Activated CD4-positive, alpha-beta T cell treated with anti-CD3 and anti-CD28 coated beads for 48 hours (primary cell): Measurements from ENCODE around the gene AURKAIP1.
A peak's percentile ranks its signal among the peaks of the same experiment; 100 is the strongest.

Experiments used
- DNase-seq: peaks from one replicate; pipeline ENCODE4 v3.0.0-alpha.2; 2020

AURKAIP1 gene

DNA sequence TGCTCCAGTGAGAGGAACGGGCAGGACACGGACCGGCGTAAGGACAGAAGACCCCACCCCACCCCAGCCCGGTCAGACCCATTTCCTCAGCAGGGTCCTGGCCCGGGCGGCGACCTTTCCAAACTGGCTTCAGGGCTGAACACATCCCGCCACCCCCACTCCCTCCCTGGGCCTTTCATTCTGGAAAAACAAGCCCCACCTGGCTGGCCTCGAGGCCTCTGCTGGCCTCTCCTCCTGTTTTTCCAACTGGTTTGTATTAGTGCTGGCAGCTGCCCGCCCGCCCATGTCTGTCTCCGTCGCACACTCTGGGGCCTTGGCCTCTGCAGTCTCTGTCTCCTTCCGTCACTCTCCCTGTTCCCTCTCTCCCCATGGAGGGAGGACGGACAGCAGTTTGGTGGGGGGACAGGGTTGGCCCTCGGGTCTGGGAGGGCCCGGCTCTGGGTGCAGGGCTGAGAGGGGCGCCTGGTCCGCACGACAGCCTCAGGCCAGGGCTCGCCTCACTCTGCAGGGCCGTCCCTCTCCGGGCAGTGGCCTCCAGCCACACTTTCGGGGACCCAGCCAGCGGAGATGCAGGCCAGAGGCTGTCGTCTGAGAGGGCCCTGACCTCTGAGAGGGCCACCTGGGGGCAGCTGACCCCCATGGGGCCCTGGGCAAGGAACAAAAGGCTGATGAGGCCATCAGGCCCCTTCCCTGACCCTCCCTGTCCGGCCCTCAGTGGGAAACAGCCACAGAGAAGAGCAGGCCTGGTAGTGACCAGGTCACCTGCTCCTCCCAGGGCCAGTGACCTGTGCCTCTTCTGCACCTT, 15.1 kb downstream of the AURKAIP1 start:
- DNase-seq: no peak

- no peak for DNase-seq
Observed at GRCh38 chr1:1359308-1359663, 15.7 kb downstream of the AURKAIP1 start.

DNA sequence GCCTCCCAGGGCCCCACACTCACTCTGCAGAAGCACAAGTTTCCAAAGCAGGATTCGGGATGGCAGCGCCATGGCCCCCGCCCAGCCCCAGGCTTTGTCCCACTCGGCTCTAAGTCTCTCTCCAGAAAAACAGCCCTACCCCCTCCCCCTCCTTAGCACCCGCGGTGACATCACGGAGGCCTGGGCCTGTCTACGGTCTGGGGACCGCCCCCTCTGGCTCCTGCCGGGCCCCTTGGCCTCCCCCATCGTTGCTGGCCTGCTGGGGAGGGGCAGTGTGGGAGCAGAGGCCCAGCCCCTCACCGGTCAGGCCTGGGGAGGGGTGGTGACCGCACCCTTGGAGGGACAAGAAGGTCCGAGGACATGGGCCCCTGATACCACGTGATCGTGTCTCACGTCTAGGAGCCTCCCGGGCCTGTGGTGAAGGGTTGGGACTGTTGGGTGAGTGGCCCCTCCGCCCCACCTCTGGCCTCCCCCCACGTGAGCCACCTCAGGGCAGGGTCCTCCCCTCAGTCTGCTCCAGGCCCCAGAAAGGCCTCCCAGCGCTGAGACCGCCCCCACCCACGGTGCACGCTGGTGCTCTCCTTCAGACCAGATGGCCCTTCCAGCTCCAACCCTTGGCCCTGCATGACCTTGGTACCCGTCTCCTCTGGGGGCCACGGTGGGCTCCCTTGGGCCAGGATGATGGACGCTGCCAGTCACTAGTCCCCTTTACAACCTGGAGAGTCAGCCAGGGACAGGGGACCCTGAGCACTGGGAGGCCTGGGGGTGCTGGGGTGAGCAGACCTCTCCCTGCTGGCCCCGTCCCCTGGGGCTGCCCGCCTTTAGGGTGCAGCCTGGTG, 16.4 kb downstream of the AURKAIP1 start, which contains the start of gene MXRA8:
Gene MXRA8 (minus strand): TSS at position 123 of the 839 bp plus-strand sequence. CDS start 51 bp downstream, at position 72.
- peak; percentile 47 for DNase-seq

DNA sequence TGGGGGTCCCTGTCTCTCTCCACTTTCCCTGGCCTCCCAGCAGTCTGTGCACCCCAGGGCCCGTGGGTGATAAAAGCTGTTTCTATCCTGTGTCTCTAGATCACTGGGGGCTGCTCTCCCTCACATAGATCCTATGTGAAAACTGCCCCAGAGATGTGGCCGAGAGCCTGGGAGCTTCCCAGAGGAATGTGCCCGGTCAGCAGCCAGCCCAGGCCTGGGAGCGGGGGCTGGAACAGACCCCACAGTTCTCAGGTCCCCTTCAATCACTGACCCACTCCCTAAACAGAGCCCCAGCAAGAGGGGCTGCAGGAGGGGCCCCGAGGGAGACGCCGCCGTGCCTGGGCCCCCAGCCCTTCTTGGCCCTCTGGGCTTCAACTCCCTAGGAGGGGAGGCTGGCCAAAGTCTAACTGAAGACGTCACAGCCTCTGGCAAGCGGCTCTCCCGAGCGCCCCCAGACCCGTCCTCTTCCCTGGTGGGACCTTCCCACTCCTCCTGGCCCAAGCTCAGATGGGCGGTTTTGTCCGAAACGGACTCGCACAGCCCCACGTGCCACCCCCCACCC, 17.1 kb downstream of the AURKAIP1 start:
- no peak for DNase-seq

- DNase-seq: no peak
Observed at GRCh38 chr1:1356796-1357401, 18.1 kb downstream of the AURKAIP1 start.

- no peak for DNase-seq
Observed at GRCh38 chr1:1356166-1356795, 18.7 kb downstream of the AURKAIP1 start.

DNA sequence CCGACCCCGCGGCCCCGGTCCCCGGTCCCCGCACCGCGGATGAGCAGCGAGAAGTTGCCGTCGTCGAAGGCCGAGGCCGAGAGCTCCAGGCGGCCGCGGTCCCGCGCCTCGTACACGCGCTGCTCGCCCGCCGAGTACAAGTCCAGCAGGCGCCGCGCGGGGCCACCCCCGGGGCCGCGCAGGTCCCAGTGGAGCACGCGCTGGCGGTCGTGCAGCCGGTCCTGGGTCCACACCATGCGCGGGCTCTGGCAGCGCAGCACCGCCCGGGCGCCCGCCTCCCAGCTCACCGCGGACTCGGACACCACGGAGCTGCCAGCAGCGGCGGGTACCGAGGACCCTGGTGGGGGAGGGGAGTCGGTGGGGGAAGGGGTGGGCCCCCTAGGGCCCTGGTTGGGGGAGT, 19.6 kb downstream of the AURKAIP1 start:
- peak; percentile 43 for DNase-seq

GRCh38 chr1:1354271-1355247, 20.4 kb downstream of the AURKAIP1 start:
- no peak for DNase-seq

DNA sequence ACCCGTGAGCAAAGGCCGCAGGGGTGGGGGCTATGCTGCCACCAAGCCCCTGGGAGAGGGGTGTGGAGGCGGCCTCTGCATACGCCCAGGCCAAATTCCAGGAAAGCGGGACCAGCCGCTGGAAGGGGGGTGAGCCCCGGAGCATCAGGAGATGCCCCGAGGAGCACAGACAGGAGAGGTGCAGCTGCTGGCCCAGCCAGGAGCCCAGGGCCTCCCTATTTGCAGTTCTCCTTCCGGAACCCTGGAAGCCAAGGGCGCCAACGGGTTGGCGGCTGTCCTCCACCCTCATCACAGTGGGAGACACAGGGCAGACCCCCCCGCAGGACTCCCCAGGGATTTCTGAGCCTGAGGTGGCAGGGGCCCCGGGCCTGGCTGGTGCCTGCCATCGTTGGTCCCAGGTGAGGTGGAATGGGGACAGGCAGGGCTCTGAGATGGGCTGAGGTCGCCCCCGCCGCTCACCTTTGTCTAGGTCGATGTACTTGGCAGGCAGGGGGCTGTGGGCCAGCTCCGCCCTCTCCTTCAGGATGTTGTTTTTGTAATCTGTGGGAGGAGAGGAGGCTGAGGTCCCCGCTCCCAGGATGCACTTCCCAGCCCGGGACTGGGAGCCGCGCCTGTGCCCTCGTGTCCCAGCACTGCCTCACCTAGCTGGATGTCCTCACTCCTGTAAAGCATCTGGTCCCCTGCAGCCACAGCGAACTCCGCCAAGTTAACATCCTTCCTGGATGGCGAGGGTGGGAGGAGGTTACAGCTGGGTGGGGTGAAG, 21.4 kb downstream of the AURKAIP1 start:
- DNase-seq: no peak

DNA sequence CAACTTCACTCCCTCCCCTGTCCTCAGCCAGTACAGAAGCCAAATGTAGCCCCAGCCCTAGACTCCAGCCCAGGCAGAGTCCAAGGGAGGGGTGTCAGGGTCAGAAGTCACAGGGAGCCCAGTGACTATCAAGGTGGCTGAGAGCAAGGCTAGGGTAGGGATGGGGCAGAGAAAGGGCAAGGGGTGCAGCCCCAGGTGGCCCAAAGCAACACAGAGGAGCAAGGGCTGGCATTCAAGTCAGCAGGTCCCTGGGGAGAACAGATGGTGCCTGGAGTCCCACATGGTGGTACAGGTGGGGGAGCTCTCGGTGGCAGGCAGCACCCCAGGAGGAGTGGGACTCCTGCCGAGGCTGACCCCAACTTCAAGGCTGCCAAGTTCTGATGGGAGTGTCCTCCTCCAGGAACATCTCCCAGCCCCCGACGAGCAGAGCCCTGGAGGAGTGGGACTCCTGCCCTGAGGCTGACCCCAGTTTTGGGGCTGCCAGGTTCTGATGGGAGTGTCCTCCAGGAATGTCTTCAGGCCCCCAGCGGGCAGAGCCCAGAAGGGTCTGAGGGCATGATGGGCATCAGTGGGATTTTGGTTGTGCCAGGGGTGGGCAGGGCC, 22.1 kb downstream of the AURKAIP1 start:
- no peak for DNase-seq

GRCh38 chr1:1351511-1352427, 23.2 kb downstream of the AURKAIP1 start:
- DNase-seq: no peak

GRCh38 chr1:1349256-1350012, 25.6 kb downstream of the AURKAIP1 start, which contains the start of gene DVL1:
TSS of gene DVL1 (minus strand) at chr1:1349418. CDS start at chr1:1349065, 353 bp downstream.
- DNase-seq: peak; percentile 71

GRCh38 chr1:1348420-1349255, 26.4 kb downstream of the AURKAIP1 start:
- no peak for DNase-seq

DNA sequence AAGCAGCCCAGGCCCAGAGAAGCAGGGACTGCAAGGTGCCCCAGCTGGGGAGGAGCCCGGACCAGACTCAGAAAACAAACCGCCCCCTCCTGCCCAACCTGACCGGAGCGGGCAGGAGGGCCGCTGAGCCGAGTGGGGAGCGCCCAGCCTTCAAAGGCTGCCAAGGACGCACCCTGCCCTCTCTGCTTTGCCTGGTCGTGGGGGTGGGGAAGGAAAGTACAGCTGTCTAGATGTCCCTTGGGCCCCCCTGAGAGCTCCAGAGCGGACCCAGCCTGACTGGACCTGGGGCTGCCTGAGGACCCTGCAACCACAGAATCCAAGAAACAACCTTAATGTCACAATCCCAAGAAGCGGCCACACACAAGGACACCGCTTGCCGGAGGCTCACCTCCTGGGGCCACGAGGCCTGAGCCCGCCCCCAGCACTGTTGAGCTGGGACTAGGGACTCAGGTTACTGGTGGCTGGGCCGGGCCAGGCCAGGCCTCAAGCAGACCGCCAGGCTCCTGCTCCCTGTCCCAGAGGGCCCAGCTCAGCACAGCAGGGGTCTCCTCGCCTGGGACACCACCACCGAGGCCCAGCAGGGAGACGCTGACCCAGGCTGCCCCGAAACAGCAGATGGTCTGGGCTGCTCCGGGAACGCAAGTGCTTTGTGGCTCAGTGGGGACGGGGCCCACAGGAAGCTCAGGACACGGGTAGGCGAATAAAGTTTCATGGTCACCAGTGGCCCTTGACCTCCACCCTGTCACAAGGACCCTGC, 27.2 kb downstream of the AURKAIP1 start:
- DNase-seq: no peak

GRCh38 chr1:1347026-1347595, 27.9 kb downstream of the AURKAIP1 start:
- DNase-seq: no peak

- DNase-seq: no peak
Observed at GRCh38 chr1:1346501-1346890, 28.5 kb downstream of the AURKAIP1 start.
